Activated naive CD8-positive, alpha-beta T cell treated with anti-CD3 and anti-CD28 coated beads for 36 hours (primary cell): ENCODE data around the gene INAVA. TPM values are rescaled to one million over a fixed set of nuclear protein-coding genes. Genes with fewer than 3 reads are reported as not detected.
"Not testable (repeated sequence)": the region's sequence is repeated elsewhere in the genome, so short reads cannot be mapped to it uniquely, and the experiment has no call there.

Experiments used
- DNase-seq: peaks from one replicate; pipeline ENCODE4 v3.0.0; 2021
- H3K27ac Mint-ChIP-seq: one replicate; pipeline ENCODE4 v1.8.0; 2022; ENCODE audit warnings: mild to moderate bottlenecking, moderate library complexity, mixed read lengths
- H3K27me3 Mint-ChIP-seq: one replicate; pipeline ENCODE4 v1.8.0; 2022; ENCODE audit warnings: mild to moderate bottlenecking, mixed read lengths
- H3K36me3 Mint-ChIP-seq: one replicate; pipeline ENCODE4 v1.8.0; 2021; ENCODE audit warnings: mild to moderate bottlenecking, mixed read lengths
- H3K4me1 Mint-ChIP-seq: one replicate; pipeline ENCODE4 v1.8.0; 2021; ENCODE audit warnings: mixed read lengths
- H3K4me3 Mint-ChIP-seq: one replicate; pipeline ENCODE4 v1.8.0; 2022; ENCODE audit warnings: mild to moderate bottlenecking, moderate library complexity, mixed read lengths
- H3K9me3 Mint-ChIP-seq: one replicate; pipeline ENCODE4 v1.8.0; 2022; ENCODE audit warnings: mixed read lengths
- total RNA-seq, 2 experiments: library from RNA; stranded (reverse); gene quantifications; one replicate each; pipeline ENCODE4 v1.2.3, GENCODE V29; 2021

The INAVA gene
- total RNA-seq, 2 experiments from 2014 or later = 0.04 TPM; not detected in 1

GRCh38 chr1:200900877-200901276, 6.2 kb downstream of the INAVA start:
- H3K27ac Mint-ChIP-seq = no peak overlapping the region
- no peak for DNase-seq
- no peaks in the 10 kb centered on the region for H3K9me3 Mint-ChIP-seq
- peaks cover 3% of the 10 kb centered on the region for H3K27me3 Mint-ChIP-seq
- no peak overlapping the region for H3K4me3 Mint-ChIP-seq
- H3K4me1 Mint-ChIP-seq = peaks cover 7% of the 10 kb centered on the region
- no peaks in the 10 kb centered on the region for H3K36me3 Mint-ChIP-seq

- no peaks in the 10 kb centered on the region for H3K36me3 Mint-ChIP-seq
- no peaks in the 10 kb centered on the region for H3K9me3 Mint-ChIP-seq
- no peak overlapping the region for H3K27ac Mint-ChIP-seq
- peaks cover 10% of the 10 kb centered on the region for H3K4me1 Mint-ChIP-seq
- no peak overlapping the region for H3K4me3 Mint-ChIP-seq
- DNase-seq = no peak
- peaks cover 3% of the 10 kb centered on the region for H3K27me3 Mint-ChIP-seq
These were observed 6.7 kb downstream of the INAVA start for GRCh38 chr1:200901350-200901749.

- H3K4me1 Mint-ChIP-seq = peaks cover 10% of the 10 kb centered on the region
- no peaks in the 10 kb centered on the region for H3K9me3 Mint-ChIP-seq
- no peak overlapping the region for H3K4me3 Mint-ChIP-seq
- no peaks in the 10 kb centered on the region for H3K36me3 Mint-ChIP-seq
- peaks cover 3% of the 10 kb centered on the region for H3K27me3 Mint-ChIP-seq
- no peak for DNase-seq
- H3K27ac Mint-ChIP-seq = no peak overlapping the region
These were observed 7.2 kb downstream of the INAVA start for GRCh38 chr1:200901796-200902444.

DNA sequence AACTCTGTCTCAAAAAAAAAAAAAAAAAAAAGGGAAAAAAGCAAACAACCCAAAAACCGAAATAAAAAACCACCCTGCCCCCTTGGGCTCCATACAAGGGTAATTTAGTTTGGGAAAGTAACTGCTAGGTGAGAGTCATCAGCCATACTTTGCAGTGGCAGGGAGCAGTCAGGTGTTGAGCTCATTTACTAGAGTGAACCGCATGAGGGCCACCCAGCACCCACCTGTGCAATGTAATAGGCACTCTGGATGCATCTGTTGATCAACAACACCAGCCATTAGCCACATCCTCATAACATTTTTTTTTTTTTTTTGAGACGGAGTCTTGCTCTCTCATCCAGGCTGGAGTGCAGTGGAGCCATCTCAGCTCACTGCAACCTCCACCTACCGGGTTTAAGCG, 9.1 kb downstream of the INAVA start:
- Mint-ChIP-seq H3K4me1 (peaks cover 10% of the 10 kb centered on the region), H3K27ac (no peak overlapping the region), H3K36me3 (no peaks in the 10 kb centered on the region), H3K9me3 (no peaks in the 10 kb centered on the region), H3K4me3 (no peak overlapping the region), H3K27me3 (peaks cover 3% of the 10 kb centered on the region)
- no peak for DNase-seq

DNA sequence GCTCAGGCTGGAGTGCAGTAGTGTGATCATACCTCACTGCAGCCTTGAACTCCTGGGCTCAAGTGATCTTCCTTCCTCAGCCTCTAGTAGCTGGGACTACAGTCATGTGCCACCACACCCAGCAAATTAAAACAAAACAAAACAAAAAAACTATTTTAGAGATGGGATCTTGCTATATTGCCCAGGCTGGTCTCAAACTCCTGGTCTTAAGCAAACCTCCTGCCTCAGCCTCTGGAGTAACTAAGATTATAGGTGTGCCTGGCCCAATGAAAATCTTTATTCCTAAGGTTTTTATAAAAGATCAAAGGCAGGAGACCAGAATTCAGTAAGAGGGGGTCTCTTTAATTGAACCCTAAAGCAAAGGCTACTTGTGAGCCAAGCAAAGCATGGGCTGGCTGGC, 10.1 kb downstream of the INAVA start:
- Mint-ChIP-seq H3K4me1 (peaks cover 10% of the 10 kb centered on the region), H3K9me3 (no peaks in the 10 kb centered on the region), H3K27me3 (peaks cover 3% of the 10 kb centered on the region), H3K4me3 (no peak overlapping the region), H3K27ac (no peak overlapping the region), H3K36me3 (no peaks in the 10 kb centered on the region)
- no peak for DNase-seq

DNA sequence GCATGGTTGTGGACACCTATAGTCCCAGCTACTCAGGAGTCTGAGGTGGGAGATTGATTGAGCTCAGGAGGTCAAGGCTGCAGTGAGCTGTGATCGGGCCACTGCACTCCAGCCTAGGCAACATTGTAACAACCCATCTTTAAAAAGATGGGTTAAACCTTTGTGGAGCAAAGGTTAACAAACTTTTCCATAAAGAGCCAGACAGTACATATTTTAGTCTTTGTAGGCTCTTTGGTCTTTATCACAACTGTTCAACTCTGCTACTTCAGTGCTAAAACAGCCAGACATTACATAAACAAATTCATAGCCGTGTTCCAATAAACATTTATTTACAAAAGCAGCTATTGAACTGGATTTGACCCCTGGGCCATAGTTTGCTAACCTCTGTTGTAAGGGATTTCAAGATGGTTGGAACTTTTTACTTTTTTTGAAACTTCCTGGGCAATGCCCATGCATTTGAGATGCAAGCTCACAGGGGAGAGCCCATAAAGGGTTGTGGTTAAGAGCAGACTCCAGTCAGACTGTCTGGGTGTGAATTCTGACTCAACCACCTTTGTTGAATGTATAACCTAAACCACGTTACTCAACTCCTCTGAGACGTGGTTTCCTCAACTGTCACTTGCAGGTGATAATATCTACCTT, 10.8 kb downstream of the INAVA start:
- Mint-ChIP-seq H3K9me3 (no peaks in the 10 kb centered on the region), H3K27me3 (peaks cover 3% of the 10 kb centered on the region), H3K4me1 (peaks cover 10% of the 10 kb centered on the region), H3K4me3 (no peak overlapping the region), H3K36me3 (no peaks in the 10 kb centered on the region), H3K27ac (no peak overlapping the region)
- DNase-seq = peak; percentile 42

GRCh38 chr1:200906491-200906890, 11.8 kb downstream of the INAVA start:
- Mint-ChIP-seq H3K27ac (no peak overlapping the region), H3K4me1 (peaks cover 10% of the 10 kb centered on the region), H3K36me3 (no peaks in the 10 kb centered on the region), H3K9me3 (no peaks in the 10 kb centered on the region), H3K4me3 (no peak overlapping the region), H3K27me3 (no peaks in the 10 kb centered on the region)
- no peak for DNase-seq

GRCh38 chr1:200907611-200908097, 13.0 kb downstream of the INAVA start:
- H3K36me3 Mint-ChIP-seq = no peaks in the 10 kb centered on the region
- no peaks in the 10 kb centered on the region for H3K9me3 Mint-ChIP-seq
- no peak overlapping the region for H3K4me3 Mint-ChIP-seq
- DNase-seq = no peak
- H3K27ac Mint-ChIP-seq = no peak overlapping the region
- no peaks in the 10 kb centered on the region for H3K27me3 Mint-ChIP-seq
- peaks cover 10% of the 10 kb centered on the region for H3K4me1 Mint-ChIP-seq

GRCh38 chr1:200908191-200908868, 13.6 kb downstream of the INAVA start:
- Mint-ChIP-seq H3K4me1 (peaks cover 10% of the 10 kb centered on the region), H3K9me3 (no peaks in the 10 kb centered on the region)

DNA sequence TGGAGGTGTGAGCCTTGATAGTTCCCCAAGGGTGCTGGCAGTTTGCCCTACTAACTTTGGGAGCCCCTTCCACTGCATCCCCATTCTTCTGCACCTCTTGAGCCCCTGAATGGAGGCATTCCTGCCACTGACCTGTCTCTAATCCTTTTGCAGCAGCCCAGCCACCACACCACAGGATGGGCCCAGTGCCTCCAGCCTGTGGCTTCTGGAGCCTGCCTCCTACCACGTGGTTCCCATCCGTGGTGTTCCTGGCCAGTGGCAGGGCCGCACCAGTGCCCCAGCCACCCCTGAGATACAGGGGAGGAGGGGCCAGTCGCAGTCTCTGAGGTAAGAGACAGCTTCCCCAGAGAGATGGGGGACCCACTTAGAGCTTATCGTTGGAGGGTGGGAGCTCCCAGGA, 14.4 kb downstream of the INAVA start:
- H3K4me1 Mint-ChIP-seq = peaks cover 10% of the 10 kb centered on the region
- no peak overlapping the region for H3K27ac Mint-ChIP-seq
- H3K27me3 Mint-ChIP-seq = no peaks in the 10 kb centered on the region
- no peaks in the 10 kb centered on the region for H3K9me3 Mint-ChIP-seq
- no peak overlapping the region for H3K4me3 Mint-ChIP-seq
- H3K36me3 Mint-ChIP-seq = no peaks in the 10 kb centered on the region
- DNase-seq = no peak

More at GRCh38 chr1:200908191-200908868, 13.6 kb downstream of the INAVA start:
- Mint-ChIP-seq H3K27me3 (no peaks in the 10 kb centered on the region), H3K27ac (no peak overlapping the region), H3K36me3 (no peaks in the 10 kb centered on the region), H3K4me3 (no peak overlapping the region)
- no peak for DNase-seq

DNA sequence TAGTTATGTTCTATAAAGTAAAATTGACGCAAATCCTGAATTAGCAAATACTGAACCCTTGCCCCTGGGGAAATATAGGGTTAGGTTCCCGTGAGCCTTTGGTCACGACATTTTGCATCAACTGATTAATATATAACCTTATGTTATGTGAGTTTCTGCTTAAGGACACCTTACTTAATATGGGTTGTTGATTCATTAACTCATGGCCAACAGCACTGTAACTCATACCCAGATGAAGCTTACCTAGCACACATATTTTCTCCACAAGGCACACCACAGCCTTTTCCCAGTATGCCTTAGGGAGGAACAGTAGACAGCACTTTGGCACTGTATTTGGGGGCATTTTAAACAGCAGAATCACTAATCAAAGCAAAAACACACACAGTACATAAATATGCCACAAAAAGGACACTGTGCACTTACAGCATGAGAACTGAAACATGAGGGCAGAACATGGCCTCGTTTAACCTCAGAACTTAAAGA, 15.1 kb downstream of the INAVA start:
- Mint-ChIP-seq H3K27me3 (no peaks in the 10 kb centered on the region), H3K36me3 (no peaks in the 10 kb centered on the region), H3K4me3 (no peak overlapping the region), H3K4me1 (peaks cover 10% of the 10 kb centered on the region), H3K27ac (no peak overlapping the region), H3K9me3 (no peaks in the 10 kb centered on the region)
- DNase-seq = no peak

DNA sequence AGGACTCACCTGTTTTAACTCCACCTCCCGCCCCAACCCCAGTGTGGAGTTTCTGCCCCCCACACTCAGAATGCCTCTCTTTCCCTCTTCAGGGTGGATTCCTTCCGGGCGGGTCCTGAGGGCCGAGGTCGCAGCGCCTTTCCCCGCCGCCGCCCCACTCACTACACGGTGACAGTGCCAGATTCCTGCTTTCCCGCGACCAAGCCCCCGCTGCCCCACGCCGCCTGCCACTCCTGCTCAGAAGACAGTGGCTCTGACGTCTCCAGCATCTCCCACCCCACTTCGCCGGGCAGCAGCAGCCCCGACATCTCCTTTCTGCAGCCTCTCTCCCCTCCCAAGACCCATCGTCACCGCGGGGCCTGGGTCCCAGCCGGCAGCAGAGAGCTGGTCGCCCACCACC, 16.7 kb downstream of the INAVA start:
- no peaks in the 10 kb centered on the region for H3K27me3 Mint-ChIP-seq
- DNase-seq = no peak
- no peaks in the 10 kb centered on the region for H3K36me3 Mint-ChIP-seq
- H3K27ac Mint-ChIP-seq = no peak overlapping the region
- no peaks in the 10 kb centered on the region for H3K4me1 Mint-ChIP-seq
- no peak overlapping the region for H3K4me3 Mint-ChIP-seq
- no peaks in the 10 kb centered on the region for H3K9me3 Mint-ChIP-seq

DNA sequence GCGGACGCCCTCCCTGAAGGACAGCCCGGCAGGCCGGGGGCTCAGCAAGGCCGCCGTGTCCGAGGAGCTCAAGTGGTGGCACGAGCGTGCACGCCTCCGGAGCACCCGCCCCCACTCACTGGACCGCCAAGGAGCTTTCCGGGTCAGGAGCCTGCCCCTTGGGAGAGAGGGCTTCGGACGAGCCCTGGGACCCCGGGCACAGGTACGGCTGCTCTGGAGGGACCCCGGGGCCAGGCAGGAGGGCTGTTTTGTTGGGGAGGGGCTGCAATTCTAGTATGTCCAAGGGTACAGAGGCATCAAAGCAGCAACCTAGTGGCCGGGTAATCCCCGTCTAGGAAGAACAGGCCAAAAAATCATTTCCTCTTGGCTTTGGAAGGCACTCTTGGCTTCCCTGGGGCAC, 17.2 kb downstream of the INAVA start:
- H3K27ac Mint-ChIP-seq, DNase-seq, H3K4me1 Mint-ChIP-seq, H3K9me3 Mint-ChIP-seq, H3K27me3 Mint-ChIP-seq, H3K36me3 Mint-ChIP-seq, H3K4me3 Mint-ChIP-seq: not testable (repeated sequence)

DNA sequence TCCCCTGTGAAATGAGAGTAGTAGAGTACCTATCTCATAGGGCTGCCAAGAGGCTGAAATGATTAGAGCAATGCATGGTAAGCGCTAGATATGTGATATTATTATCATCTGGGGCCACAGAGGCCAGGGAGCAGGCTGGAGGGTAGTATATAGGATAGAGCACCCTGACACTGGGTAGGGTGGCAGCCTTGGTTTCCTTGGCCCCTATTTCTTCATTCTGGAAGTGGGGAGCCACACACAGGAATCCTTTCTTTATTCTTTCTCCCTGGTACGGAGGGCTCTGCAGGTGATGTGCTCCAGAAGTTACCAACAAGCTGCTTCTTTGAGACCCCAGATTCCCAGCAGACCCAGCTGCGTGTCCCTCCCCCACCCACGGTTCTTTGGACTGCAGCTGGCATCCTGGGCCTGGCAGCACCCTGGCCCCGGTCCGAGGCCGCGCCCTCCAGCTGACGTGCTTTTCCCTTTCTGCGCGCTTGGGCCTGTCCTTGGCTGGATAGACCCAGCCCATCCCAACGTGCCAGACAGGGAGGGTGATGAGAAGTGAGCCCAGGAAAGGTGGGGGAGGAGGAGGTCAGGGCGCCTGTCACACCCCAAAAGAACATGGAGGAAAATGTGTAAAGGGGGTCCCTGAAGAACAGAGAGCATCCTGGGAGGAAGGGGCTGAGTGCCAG, 18.2 kb downstream of the INAVA start:
- H3K4me3 Mint-ChIP-seq = no peak overlapping the region

DNA sequence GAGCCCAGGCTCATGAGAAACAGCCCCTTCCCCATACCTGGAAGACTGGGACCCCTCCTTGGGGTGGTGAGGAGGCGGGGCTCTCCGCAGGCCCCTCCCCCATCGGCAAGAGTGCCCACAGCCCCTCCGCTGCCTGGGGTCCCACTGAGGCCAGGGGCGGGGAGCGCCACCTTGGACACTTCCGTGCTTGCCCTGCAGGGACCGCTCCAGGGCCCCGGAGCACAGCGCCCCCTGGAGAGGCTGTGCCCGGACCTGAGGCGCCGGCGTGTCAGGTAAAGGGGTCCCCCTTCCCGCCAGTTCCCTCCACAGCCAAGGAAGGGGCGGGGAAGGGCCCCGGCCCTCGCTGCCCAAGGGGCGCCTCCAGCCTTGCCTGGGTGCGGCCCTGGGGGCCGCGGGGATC, 21.5 kb downstream of the INAVA start:
- no peak overlapping the region for H3K27ac Mint-ChIP-seq
- no peaks in the 10 kb centered on the region for H3K27me3 Mint-ChIP-seq
- H3K36me3 Mint-ChIP-seq = no peaks in the 10 kb centered on the region
- no peaks in the 10 kb centered on the region for H3K9me3 Mint-ChIP-seq
- no peak overlapping the region for H3K4me3 Mint-ChIP-seq
- H3K4me1 Mint-ChIP-seq = no peaks in the 10 kb centered on the region
- DNase-seq = no peak

More for the DNA sequence above, 18.2 kb downstream of the INAVA start:
- H3K27me3 Mint-ChIP-seq = no peaks in the 10 kb centered on the region
- H3K9me3 Mint-ChIP-seq = no peaks in the 10 kb centered on the region
- no peak for DNase-seq
- H3K36me3 Mint-ChIP-seq = no peaks in the 10 kb centered on the region
- H3K4me1 Mint-ChIP-seq = no peaks in the 10 kb centered on the region
- no peak overlapping the region for H3K27ac Mint-ChIP-seq
